ENCODE measurements around the gene KANK2.

KANK2 gene

GRCh38 chr19:11209839-11210655 lies 12.7 kb upstream of the KANK2 start:
- no peak for DNase-seq (ENCODE audit: low read depth)
- no peak overlapping the region for H3K4me3 ChIP-seq (ENCODE audit: low read depth, low read length)
- no peak for TF ChIP-seq CTCF (IDR thresholded peaks at IDR 0.05; ENCODE audit: control insufficient read depth, extremely low read depth, insufficient read depth)

DNA sequence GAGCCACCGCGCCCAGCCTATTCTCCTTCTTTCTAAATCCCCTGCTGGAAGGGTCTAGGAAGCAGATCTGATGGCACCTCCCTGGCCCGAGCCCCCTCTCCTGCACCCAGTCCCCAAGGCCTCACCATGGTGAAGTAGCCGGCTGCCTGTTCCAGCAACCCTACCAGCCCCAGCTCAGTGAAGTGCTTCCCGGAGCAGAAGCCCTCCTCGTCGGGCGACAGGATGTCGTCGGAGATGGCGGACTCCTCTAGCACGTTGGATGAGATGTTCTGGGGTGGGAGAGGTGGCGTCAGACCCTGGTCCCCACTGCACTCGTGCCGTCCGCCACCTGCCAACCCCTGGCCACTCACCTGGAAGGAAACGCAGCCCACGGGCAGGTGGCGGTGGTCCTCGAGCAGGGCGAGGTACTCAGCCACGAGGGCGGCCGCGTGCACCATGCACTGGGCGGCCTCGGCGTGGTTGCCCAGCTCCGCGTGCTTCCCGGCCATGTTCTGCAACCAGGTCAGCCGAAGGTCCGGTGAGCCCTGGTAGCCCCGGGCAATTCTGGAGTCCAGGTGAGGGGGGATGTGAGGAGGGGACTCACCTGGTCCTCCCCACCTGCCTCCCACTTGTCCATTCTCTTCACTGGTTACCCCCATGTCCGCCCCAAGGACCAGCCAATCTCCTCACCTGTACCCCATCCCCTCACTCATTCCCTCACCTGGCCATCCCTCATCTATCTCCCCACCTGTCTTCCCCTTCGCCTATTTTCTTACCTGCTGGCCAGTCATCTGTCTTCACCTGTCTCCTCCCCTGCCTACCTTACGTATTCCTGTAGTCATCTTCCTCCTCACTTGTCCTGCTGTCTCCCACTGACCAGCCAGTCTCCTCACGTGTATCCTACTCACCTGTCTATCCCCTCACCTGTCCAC lies 11.5 kb upstream of the KANK2 start:
- no peak for DNase-seq (ENCODE audit: low read depth)
- H3K4me3 ChIP-seq (ENCODE audit: low read depth, low read length) = no peak overlapping the region
- no peak for TF ChIP-seq CTCF (IDR thresholded peaks at IDR 0.05; ENCODE audit: control insufficient read depth, extremely low read depth, insufficient read depth)

DNA sequence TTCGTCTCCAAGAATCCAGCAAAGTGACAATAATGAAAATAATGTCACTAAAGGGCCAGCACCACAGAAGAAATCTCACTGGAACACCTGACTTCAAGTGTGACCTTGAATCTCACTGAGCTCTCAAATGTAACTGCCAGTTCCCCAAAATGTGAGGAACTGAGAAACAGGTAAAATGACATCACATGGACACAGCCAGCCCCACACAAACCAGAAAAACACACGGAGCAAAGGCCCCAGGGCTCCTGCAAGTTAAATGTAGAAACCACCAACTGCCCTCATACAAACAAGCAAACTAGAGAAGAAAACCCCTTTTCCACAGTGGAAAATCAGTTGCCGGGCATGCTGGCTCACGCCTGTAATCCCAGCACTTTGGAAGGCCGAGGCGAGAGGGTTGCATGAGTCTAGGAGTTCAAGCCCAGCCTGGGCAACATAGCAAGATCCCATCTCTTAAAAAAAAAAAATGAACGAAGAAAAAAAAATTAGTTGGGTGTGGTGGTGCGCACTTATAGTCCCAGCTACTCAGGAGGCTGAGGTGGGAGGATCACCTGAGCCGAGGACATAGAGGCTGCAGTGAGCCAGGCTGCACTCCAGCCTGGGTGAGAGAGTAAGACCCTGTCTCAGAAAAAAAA lies 8.7 kb upstream of the KANK2 start:
- no peak for TF ChIP-seq CTCF (IDR thresholded peaks at IDR 0.05; ENCODE audit: control insufficient read depth, extremely low read depth, insufficient read depth)
- H3K4me3 ChIP-seq (ENCODE audit: low read depth, low read length) = no peak overlapping the region
- DNase-seq (ENCODE audit: low read depth) = no peak

DNA sequence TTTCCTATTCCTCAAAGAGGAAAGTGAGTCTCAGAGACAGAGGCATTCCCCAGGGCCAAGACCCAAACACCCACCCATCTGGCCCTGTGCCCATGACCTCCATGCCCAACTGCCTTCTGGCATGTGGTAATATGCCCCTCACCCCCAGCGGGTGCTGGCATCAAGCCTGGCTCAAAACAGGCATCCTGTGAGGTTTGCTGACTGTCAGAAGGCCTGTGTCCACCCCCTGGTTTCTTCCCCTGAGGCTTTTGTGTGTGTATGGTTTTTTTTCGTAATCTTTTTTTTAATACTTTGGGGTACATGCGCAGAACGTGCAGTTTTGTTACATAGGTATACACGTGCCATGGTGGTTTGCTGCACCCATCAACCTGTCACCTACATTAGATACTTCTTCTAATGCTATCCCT lies 7.6 kb upstream of the KANK2 start:
- no peak for TF ChIP-seq CTCF (IDR thresholded peaks at IDR 0.05; ENCODE audit: control insufficient read depth, extremely low read depth, insufficient read depth)

GRCh38 chr19:11204076-11204602 lies 6.8 kb upstream of the KANK2 start:
- no peak for TF ChIP-seq CTCF (IDR thresholded peaks at IDR 0.05; ENCODE audit: control insufficient read depth, extremely low read depth, insufficient read depth)
- DNase-seq (ENCODE audit: low read depth) = no peak
- H3K4me3 ChIP-seq (ENCODE audit: low read depth, low read length) = no peak overlapping the region

More for the DNA sequence above, 7.6 kb upstream of the KANK2 start:
- no peak overlapping the region for H3K4me3 ChIP-seq (ENCODE audit: low read depth, low read length)
- no peak for DNase-seq (ENCODE audit: low read depth)

DNA sequence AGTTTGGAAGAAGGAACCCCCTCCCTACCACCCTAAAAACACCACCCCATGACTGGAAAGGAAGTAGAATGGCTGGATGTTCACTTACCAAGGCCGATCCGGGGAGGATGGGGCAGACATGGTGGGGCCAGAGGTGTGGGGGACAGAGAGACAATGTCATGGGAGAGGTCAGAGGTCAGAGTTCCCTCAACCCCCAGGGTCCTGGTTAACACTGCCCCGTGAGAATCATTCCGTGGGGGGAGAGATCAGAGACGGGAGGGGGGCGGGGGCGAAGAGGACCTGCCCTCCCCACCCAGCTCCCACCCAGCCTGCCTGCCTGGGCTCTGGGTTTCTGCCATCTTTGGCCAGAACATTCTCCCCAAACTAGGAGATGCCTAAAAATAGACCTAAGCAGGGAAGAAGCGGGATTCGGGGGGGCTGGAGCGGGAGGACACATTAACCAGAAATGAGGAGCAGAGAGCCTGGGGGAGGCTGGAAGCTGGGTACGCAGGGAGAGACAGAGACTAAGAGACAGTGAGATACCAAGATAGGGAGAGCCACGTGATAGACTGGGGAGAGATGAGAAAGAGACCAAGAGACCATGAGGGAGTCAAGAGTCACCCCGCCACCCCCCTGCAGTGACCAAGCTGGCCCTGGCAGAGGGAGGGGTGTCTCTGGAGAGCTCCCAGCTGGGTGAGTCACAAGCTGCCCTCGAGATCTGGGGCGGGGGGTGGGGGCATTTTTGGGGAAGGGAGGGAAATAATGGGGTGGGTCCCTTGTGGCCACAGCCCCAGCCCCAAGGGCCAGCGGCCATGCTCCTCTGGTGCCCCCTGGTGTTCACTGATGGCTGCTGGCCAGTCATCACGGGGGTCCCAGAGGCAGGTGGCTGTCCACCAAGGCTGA lies 6.1 kb upstream of the KANK2 start:
- TF ChIP-seq CTCF (IDR thresholded peaks at IDR 0.05; ENCODE audit: control insufficient read depth, extremely low read depth, insufficient read depth) = peak; percentile 67
- no peak overlapping the region for H3K4me3 ChIP-seq (ENCODE audit: low read depth, low read length)
- DNase-seq (ENCODE audit: low read depth) = no peak

All from LNCaP clone FGC (cell line).